Neural progenitor cell (in vitro differentiated cells): ENCODE data around the gene EPS8L1.

Experiments
- CTCF ChIP-seq: fragments of 200-600 bp; sonication (generic); IDR thresholded peaks from 2 replicates; pipeline ENCODE4 v1.5.1; 2017; ENCODE audit warnings: antibody characterized with exemption, mild to moderate bottlenecking
- EZH2 ChIP-seq: fragments of 200-600 bp; sonication (generic); IDR thresholded peaks from 2 replicates; pipeline ENCODE4 v1.6.1; 2017; ENCODE audit warnings: antibody characterized with exemption, mild to moderate bottlenecking, moderate library complexity
- EZH2phosphoT487 ChIP-seq: fragments of 200-600 bp; sonication (generic); IDR thresholded peaks from 2 replicates; pipeline ENCODE4 v1.6.1; 2017; ENCODE audit warnings: antibody characterized with exemption

- no peak for TF ChIP-seq CTCF
- no peak for TF ChIP-seq EZH2phosphoT487
- no peak for TF ChIP-seq EZH2
These were observed 29.6 kb downstream of the EPS8L1 start for GRCh38 chr19:55105237-55105636.
